Adrenal gland (tissue), 12 donors: ENCODE measurements around the gene EEF1AKMT3. TPM values are rescaled to one million over a fixed set of nuclear protein-coding genes. Genes with fewer than 3 reads are reported as not detected.

ENCODE experiments used
- DNase-seq, 7 donors: peaks; one replicate each; pipeline ENCODE4 v3.0.0-alpha.2; 2019 to 2020
- H3K27ac ChIP-seq, 5 donors: fragments of 200-600 bp; sonication (generic) in 4 of 5; 1 replicate in 3 of 5; 2 replicates in 2 of 5; pipeline versions ENCODE4 v1.5.1 to v1.8.0; 2016 to 2020; ENCODE audit warnings: mild to moderate bottlenecking in 1 of 5
- H3K27me3 ChIP-seq: fragments of 200-600 bp; 2 replicates; pipeline ENCODE4 v1.8.0; 2021
- H3K36me3 ChIP-seq, 2 donors: fragments of 200-600 bp; replicated peaks in 1 of 2; 1 replicate in 1 of 2; 2 replicates in 1 of 2; pipeline versions ENCODE4 v1.5.1 to v1.8.0; 2018 to 2022
- H3K4me1 ChIP-seq, 2 donors: fragments of 200-600 bp; replicated peaks in 1 of 2; 1 replicate in 1 of 2; 2 replicates in 1 of 2; pipeline versions ENCODE4 v1.5.1 to v1.8.0; 2018 to 2021
- H3K4me3 ChIP-seq, 4 donors: fragments of 200-600 bp; sonication (generic) in 3 of 4; one replicate each; pipeline ENCODE4 v1.5.1; 2016 to 2018
- H3K9me3 ChIP-seq, 3 donors: fragments of 200-600 bp; sonication (generic) in 1 of 3; replicated peaks in 1 of 3; 1 replicate in 2 of 3; 2 replicates in 1 of 3; pipeline versions ENCODE4 v1.5.1 to v1.8.0; 2016 to 2021
- CTCF ChIP-seq, 6 experiments: fragments of 450-650 bp in 4 of 6; fragments of 200-600 bp in 2 of 6; sonication (generic) in 1 of 6; IDR thresholded peaks; 1 replicate in 5 of 6; 2 replicates in 1 of 6; pipeline versions ENCODE4 v1.5.1 to v1.8.0; 2016 to 2021; ENCODE audit warnings: antibody characterized with exemption in 6 of 6, mild to moderate bottlenecking in 2 of 6, moderate library complexity in 1 of 6
- POLR2A ChIP-seq, 2 donors: fragments of 450-650 bp; IDR thresholded peaks; one replicate each; pipeline ENCODE4 v1.6.1; 2017; ENCODE audit warnings: antibody characterized with exemption in 2 of 2, mild to moderate bottlenecking in 2 of 2, moderate library complexity in 1 of 2
- WGBS, 4 donors: extraction: QIAGEN DNeasy Blood & Tissue Kit in 2 of 4; methylation state at CpG; one replicate each; pipeline versions ENCODE4 v1.1.5 to v1.1.7; 2013 to 2017; 5-methylcytosine and 5-hydroxymethylcytosine counted together
- intact Hi-C, 2 donors: fragments of 100-400 bp; cut with DNase I; formaldehyde crosslinking; loops; one replicate each; pipeline versions ENCODE4 v1.14.1 to v1.15.0; 2022 to 2023
- polyA plus RNA-seq, 3 donors: library from polyadenylated mRNA; stranded (reverse); fragments of 200-250 nt in 2 of 3; fragments of 350-450 nt in 1 of 3; fragmentation: Illumina TruSeq in 1 of 3; extraction: RNeasy Lipid Tissue Mini Kit (QIAGEN cat#74804) in 1 of 3; gene quantifications; one replicate each; pipeline ENCODE4 v1.2.3, GENCODE V29; 2013 to 2014
- total RNA-seq, 9 donors: library from RNA; depleted of rRNA in 4 of 9; stranded (reverse); fragments of >200 nt in 4 of 9; fragments of 120-200 nt in 1 of 9; fragmentation: NEBNext Ultra II Directional in 1 of 9; extraction: Animal tissue kit (Norgen Biotek cat#: 25700) in 1 of 9; gene quantifications; one replicate each; pipeline versions ENCODE4 v1.1.0 to v1.2.4, GENCODE V29; 2013 to 2023
- donor health status: healthy with polysubstance abuse.
- donor health status: Bipolar disorder and iron deficiency.
- donor health status: DM: yes; HTN: yes; CAD: no.
- donor health status: DM: no; HTN: no; CAD: no.
- donor health status: DM: no; HTN: no; CAD: no.
- donor health status: DM: yes; HTN: yes; CAD: no.

The EEF1AKMT3 gene
- total and polyA plus RNA-seq, 12 donors: 2.4 to 35.9 (median 8.8) TPM

GRCh38 chr12:57775044-57775443 lies 2.6 kb downstream of the EEF1AKMT3 start:
- Histone ChIP-seq H3K9me3 (no peaks in the 10 kb centered on the region), H3K36me3 (no peaks in the 10 kb centered on the region), H3K27ac (no peak overlapping the region), H3K4me1 (peaks cover 12 to 18% of the 10 kb centered on the region in 2 donors), H3K4me3 (no peak overlapping the region), H3K27me3 (no peaks in the 10 kb centered on the region)
- WGBS, 4 donors: 78 to 96% (median 88%) methylated on average over 3 of the region's 3 CpGs
- no peak for TF ChIP-seq CTCF (IDR thresholded peaks at IDR 0.05)
- intact Hi-C loops: no loop called here
- DNase-seq: no peak

GRCh38 chr12:57775563-57776246 lies 3.3 kb downstream of the EEF1AKMT3 start:
- 78 to 85% (median 79%) methylated on average over 4 of the region's 4 CpGs for WGBS, 4 donors

GRCh38 chr12:57776247-57776587 lies 3.8 kb downstream of the EEF1AKMT3 start:
- DNase-seq: no peak
- TF ChIP-seq CTCF (IDR thresholded peaks at IDR 0.05): no peak
- TF ChIP-seq POLR2A (IDR thresholded peaks at IDR 0.05): no peak
- Histone ChIP-seq H3K27me3 (no peaks in the 10 kb centered on the region), H3K36me3 (peaks cover 0 to 5% of the 10 kb centered on the region in 2 donors), H3K27ac (no peak overlapping the region), H3K4me3 (no peak overlapping the region), H3K9me3 (no peaks in the 10 kb centered on the region), H3K4me1 (peaks cover 12 to 13% of the 10 kb centered on the region in 2 donors)
- 85 to 93% (median 89%) methylated on average over 2 of the region's 2 CpGs for WGBS, 4 donors
- intact Hi-C loops: no loop called here

More at GRCh38 chr12:57775563-57776246, 3.3 kb downstream of the EEF1AKMT3 start:
- no peaks in the 10 kb centered on the region for H3K9me3 ChIP-seq
- H3K27ac ChIP-seq: no peak overlapping the region
- intact Hi-C loops: no loop called here
- H3K27me3 ChIP-seq: no peaks in the 10 kb centered on the region
- DNase-seq: no peak
- H3K4me1 ChIP-seq: peaks cover 12 to 18% of the 10 kb centered on the region in 2 donors
- H3K36me3 ChIP-seq: peaks cover 0 to 5% of the 10 kb centered on the region in 2 donors
- no peak overlapping the region for H3K4me3 ChIP-seq
- TF ChIP-seq CTCF (IDR thresholded peaks at IDR 0.05) (no peak), POLR2A (IDR thresholded peaks at IDR 0.05) (no peak)

GRCh38 chr12:57777367-57777766 lies 5.0 kb downstream of the EEF1AKMT3 start:
- WGBS, 4 donors: 91 to 97% (median 92%) methylated on average over 7 of the region's 7 CpGs
- intact Hi-C loops: no loop called here
- Histone ChIP-seq H3K27ac (no peak overlapping the region), H3K4me3 (no peak overlapping the region), H3K9me3 (no peaks in the 10 kb centered on the region), H3K36me3 (peaks cover 0 to 5% of the 10 kb centered on the region in 2 donors), H3K4me1 (peaks cover 7 to 8% of the 10 kb centered on the region in 2 donors), H3K27me3 (no peaks in the 10 kb centered on the region)
- TF ChIP-seq CTCF (IDR thresholded peaks at IDR 0.05): no peak
- TF ChIP-seq POLR2A (IDR thresholded peaks at IDR 0.05): no peak
- no peak for DNase-seq
